ENCODE data around the gene CMTR1. TPM values are rescaled to one million over a fixed set of nuclear protein-coding genes. Genes with fewer than 3 reads are reported as not detected.

The CMTR1 gene
- total and polyA plus RNA-seq, 2 of the 13 experiments (the other 11 are each of a cell fraction or from before 2014, with no cell fraction given): 19.7 to 55.2 TPM

DNA sequence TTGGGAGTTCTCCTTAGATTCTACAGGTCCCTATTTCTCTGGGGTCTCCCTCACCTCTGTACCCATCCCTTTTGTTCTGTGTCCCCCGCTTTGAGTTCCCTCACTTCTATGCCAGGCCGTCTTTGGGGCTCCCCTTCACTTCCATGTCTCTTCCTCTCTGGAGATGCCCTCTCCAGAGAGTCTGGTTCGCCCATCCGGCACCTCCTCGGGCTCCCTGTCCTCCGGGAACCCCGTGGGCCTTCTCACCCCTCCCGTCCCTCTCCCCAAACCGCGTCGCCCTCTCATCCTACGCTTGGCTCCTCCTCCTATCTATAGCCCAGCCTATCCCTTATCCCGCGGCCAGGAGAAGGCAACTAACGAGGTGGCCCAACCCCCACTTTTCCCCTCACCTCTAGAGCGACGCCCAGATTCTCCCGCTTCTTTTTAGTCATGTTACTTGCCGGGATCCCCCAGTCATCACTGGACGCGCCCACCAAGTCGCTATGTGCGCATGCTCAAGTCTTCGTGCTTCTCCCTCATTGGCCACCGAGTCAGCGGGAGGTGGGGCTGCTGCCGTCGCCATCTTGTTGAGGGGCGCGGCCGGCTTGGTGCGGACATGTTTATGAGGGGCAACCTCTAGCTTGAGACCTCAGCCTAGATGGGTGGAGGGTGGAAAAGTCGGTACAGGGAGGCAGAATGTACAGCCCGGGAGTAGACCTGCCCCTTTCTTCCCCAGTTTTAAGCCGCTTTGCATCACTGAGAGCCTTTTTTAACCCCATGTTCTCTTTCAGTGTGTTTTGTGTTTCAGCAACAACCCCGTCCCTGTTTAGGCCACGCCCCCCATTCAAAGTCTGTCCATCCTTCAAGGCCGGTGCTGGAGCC lies 66.6 kb downstream of the CMTR1 start, which contains the start of gene CCDC167 (continued):
- TF ChIP-seq, protein P1, sequence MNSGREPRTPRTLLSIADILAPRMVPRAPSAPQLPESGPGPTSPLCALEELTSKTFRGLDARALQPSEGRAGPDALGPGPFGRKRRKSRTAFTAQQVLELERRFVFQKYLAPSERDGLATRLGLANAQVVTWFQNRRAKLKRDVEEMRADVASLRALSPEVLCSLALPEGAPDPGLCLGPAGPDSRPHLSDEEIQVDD (CRISPR knock-in tag; IDR thresholded peaks at IDR 0.05; ENCODE audit: borderline replicate concordance): no peak
- TF ChIP-seq SUZ12 (IDR thresholded peaks at IDR 0.05; ENCODE audit: low read depth, low read length): no peak
- TF ChIP-seq, protein P2, sequence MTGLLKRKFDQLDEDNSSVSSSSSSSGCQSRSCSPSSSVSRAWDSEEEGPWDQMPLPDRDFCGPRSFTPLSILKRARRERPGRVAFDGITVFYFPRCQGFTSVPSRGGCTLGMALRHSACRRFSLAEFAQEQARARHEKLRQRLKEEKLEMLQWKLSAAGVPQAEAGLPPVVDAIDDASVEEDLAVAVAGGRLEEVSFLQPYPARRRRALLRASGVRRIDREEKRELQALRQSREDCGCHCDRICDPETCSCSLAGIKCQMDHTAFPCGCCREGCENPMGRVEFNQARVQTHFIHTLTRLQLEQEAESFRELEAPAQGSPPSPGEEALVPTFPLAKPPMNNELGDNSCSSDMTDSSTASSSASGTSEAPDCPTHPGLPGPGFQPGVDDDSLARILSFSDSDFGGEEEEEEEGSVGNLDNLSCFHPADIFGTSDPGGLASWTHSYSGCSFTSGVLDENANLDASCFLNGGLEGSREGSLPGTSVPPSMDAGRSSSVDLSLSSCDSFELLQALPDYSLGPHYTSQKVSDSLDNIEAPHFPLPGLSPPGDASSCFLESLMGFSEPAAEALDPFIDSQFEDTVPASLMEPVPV (CRISPR knock-in tag; IDR thresholded peaks at IDR 0.05): no peak
- TF ChIP-seq, protein P3, sequence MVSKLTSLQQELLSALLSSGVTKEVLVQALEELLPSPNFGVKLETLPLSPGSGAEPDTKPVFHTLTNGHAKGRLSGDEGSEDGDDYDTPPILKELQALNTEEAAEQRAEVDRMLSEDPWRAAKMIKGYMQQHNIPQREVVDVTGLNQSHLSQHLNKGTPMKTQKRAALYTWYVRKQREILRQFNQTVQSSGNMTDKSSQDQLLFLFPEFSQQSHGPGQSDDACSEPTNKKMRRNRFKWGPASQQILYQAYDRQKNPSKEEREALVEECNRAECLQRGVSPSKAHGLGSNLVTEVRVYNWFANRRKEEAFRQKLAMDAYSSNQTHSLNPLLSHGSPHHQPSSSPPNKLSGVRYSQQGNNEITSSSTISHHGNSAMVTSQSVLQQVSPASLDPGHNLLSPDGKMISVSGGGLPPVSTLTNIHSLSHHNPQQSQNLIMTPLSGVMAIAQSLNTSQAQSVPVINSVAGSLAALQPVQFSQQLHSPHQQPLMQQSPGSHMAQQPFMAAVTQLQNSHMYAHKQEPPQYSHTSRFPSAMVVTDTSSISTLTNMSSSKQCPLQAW (CRISPR knock-in tag; IDR thresholded peaks at IDR 0.05): peak; percentile 93
- no peak for TF ChIP-seq HNRNPK (IDR thresholded peaks at IDR 0.05; ENCODE audit: low read depth, low read length, poor library complexity, severe bottlenecking)
- TF ChIP-seq GTF2F1 (IDR thresholded peaks at IDR 0.05; ENCODE audit: low read length): no peak
- peak; percentile 68; the same call in 1 of the 2 replicates for TF ChIP-seq ATF1 (CRISPR knock-in tag; IDR thresholded peaks at IDR 0.05)
- TF ChIP-seq WIZ (CRISPR knock-in tag; IDR thresholded peaks at IDR 0.05): 0 out of 2 replicates have a peak, but pooled peaks have one; percentile 31
- peak; percentile 77; the same call in 1 of the 2 replicates for TF ChIP-seq ZNF567 (CRISPR knock-in tag; IDR thresholded peaks at IDR 0.05; ENCODE audit: borderline replicate concordance)
- TF ChIP-seq MLLT10 (CRISPR knock-in tag; IDR thresholded peaks at IDR 0.05): no peak
- TF ChIP-seq ZNF34 (CRISPR knock-in tag; IDR thresholded peaks at IDR 0.05; ENCODE audit: borderline replicate concordance): no peak
- TF ChIP-seq ZNF451 (CRISPR knock-in tag; IDR thresholded peaks at IDR 0.05): 0 out of 2 replicates have a peak, but pooled peaks have one; percentile 21
- TF ChIP-seq, protein P4, sequence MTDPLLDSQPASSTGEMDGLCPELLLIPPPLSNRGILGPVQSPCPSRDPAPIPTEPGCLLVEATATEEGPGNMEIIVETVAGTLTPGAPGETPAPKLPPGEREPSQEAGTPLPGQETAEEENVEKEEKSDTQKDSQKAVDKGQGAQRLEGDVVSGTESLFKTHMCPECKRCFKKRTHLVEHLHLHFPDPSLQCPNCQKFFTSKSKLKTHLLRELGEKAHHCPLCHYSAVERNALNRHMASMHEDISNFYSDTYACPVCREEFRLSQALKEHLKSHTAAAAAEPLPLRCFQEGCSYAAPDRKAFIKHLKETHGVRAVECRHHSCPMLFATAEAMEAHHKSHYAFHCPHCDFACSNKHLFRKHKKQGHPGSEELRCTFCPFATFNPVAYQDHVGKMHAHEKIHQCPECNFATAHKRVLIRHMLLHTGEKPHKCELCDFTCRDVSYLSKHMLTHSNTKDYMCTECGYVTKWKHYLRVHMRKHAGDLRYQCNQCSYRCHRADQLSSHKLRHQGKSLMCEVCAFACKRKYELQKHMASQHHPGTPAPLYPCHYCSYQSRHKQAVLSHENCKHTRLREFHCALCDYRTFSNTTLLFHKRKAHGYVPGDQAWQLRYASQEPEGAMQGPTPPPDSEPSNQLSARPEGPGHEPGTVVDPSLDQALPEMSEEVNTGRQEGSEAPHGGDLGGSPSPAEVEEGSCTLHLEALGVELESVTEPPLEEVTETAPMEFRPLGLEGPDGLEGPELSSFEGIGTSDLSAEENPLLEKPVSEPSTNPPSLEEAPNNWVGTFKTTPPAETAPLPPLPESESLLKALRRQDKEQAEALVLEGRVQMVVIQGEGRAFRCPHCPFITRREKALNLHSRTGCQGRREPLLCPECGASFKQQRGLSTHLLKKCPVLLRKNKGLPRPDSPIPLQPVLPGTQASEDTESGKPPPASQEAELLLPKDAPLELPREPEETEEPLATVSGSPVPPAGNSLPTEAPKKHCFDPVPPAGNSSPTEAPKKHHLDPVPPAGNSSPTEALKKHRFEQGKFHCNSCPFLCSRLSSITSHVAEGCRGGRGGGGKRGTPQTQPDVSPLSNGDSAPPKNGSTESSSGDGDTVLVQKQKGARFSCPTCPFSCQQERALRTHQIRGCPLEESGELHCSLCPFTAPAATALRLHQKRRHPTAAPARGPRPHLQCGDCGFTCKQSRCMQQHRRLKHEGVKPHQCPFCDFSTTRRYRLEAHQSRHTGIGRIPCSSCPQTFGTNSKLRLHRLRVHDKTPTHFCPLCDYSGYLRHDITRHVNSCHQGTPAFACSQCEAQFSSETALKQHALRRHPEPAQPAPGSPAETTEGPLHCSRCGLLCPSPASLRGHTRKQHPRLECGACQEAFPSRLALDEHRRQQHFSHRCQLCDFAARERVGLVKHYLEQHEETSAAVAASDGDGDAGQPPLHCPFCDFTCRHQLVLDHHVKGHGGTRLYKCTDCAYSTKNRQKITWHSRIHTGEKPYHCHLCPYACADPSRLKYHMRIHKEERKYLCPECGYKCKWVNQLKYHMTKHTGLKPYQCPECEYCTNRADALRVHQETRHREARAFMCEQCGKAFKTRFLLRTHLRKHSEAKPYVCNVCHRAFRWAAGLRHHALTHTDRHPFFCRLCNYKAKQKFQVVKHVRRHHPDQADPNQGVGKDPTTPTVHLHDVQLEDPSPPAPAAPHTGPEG (CRISPR knock-in tag; IDR thresholded peaks at IDR 0.05): no peak
- TF ChIP-seq REXO4 (CRISPR knock-in tag; IDR thresholded peaks at IDR 0.05; ENCODE audit: borderline replicate concordance): no peak
- TF ChIP-seq CCAR2 (optimal IDR thresholded peaks at IDR 0.05; ENCODE audit: low read depth, low read length): peak; percentile 24
- TF ChIP-seq HOXD1 (CRISPR knock-in tag; IDR thresholded peaks at IDR 0.05): no peak
- TF ChIP-seq, protein P5, sequence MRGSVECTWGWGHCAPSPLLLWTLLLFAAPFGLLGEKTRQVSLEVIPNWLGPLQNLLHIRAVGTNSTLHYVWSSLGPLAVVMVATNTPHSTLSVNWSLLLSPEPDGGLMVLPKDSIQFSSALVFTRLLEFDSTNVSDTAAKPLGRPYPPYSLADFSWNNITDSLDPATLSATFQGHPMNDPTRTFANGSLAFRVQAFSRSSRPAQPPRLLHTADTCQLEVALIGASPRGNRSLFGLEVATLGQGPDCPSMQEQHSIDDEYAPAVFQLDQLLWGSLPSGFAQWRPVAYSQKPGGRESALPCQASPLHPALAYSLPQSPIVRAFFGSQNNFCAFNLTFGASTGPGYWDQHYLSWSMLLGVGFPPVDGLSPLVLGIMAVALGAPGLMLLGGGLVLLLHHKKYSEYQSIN (CRISPR knock-in tag; IDR thresholded peaks at IDR 0.05; ENCODE audit: borderline replicate concordance): no peak
- no peak for TF ChIP-seq ZNF256 (CRISPR knock-in tag; conservative IDR thresholded peaks at IDR 0.05)

All from HepG2 (cell line).